ENCODE measurements around the gene AGAP1. TPM values are rescaled to one million over a fixed set of nuclear protein-coding genes. Genes with fewer than 3 reads are reported as not detected.
A peak's percentile ranks its signal among the peaks of the same experiment; 100 is the strongest.
"Not testable (repeated sequence)": the region's sequence is repeated elsewhere in the genome, so short reads cannot be mapped to it uniquely, and the experiment has no call there.

Gene AGAP1
- polyA plus RNA-seq, 4 donors = 20.2 to 21.2 (median 20.3) TPM

DNA sequence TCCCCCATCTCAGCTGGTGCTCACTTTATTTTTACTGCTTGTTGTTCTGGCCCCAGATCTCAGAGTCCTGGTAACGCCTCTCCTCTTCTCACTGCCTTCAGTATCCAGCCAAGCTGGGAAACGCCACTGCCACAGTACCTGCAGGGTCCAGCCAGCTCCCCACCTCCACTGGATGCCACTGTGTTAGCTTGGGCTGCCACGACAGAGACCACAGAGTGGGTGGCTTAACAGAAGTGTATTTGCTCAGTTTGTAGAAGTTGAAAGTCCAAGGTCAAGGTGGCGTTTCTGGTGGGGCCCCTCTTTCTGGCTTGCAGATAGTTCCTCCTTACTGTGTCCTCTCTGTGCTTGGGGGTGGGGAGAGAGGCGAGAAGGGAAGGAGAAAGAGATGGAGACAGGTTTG is 107.1 kb downstream of the AGAP1 start:
- DNase-seq (ENCODE audit: low read depth in 4 of 4, low spot score in 3 of 4) = no peak

DNA sequence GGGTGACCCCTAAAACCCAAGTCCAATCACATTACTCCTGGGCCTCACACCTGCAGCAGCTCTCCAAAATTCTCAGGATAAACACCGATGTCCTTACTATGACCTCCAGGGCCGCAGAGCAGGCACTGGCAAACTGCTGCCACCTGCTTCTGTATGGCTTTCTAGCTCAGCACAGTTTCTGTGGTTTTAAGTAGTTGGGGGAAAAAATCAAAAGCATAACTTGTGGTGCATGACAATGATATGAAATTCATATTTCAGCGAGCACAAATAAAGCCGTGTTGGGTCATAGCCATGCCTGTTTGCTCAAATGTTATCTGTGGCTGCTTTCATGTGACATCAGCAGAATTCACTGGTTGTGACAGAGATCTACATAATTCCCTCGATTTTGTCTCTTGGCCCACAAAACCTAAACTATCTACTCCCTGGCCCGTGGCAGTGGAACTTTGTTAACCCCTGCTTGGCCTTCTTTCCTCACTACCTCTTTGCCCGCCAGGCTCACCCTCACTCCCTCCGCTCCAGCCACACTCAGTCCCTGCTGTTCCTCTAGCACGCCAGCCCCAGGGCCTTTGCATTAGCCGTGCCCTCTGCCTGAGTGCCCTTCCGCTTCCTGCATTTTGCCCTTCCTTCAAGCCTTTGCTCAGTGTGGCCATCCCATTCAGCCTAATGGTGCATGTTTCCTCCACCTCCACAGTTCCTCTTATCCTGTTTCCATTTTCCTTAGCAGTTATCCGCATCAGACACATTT is 108.3 kb downstream of the AGAP1 start:
- DNase-seq (ENCODE audit: low read depth in 4 of 4, low spot score in 3 of 4) = no peak

GRCh38 chr2:235602971-235603370 is 109.1 kb downstream of the AGAP1 start:
- DNase-seq (ENCODE audit: low read depth in 4 of 4, low spot score in 3 of 4) = not testable (repeated sequence)

- no peak for DNase-seq (ENCODE audit: low read depth in 4 of 4, low spot score in 3 of 4)
These were observed 109.8 kb downstream of the AGAP1 start for GRCh38 chr2:235603659-235604058.

DNA sequence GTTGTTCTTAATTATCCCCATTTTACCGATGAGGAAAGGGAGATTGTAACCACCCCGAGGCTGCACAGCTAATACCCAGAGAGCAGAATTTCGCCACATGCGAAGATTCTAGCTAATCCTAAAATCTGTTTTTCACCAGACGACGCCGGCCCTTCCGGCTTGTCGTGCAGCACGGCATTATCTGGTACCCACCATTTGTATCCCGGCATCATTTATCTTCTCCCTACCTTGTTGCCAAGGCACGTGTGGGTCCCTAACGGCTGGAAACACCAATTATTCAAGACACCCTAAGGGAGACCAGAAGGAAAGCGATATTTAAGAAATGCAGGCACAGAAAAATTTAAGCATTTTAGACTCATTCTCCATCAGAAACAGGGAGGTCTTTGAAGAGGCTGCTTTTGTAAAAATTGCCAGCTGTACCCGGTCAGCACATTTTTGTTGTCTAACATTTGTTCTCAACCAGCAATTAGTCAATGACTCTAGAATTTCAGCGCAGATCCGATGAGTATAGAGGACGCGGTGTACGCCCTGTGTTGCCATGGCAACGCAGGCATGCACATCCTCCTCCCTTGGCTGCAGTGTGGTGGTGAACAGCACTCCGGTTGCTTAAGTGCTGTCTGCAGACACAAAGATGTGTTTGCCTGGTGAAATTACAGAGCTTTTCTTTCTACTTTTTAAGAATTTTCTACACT is 111.6 kb downstream of the AGAP1 start:
- peak in 3 of 4 donors; percentile 59 to 71 (median 59) for DNase-seq (ENCODE audit: low read depth in 4 of 4, low spot score in 3 of 4)

DNA sequence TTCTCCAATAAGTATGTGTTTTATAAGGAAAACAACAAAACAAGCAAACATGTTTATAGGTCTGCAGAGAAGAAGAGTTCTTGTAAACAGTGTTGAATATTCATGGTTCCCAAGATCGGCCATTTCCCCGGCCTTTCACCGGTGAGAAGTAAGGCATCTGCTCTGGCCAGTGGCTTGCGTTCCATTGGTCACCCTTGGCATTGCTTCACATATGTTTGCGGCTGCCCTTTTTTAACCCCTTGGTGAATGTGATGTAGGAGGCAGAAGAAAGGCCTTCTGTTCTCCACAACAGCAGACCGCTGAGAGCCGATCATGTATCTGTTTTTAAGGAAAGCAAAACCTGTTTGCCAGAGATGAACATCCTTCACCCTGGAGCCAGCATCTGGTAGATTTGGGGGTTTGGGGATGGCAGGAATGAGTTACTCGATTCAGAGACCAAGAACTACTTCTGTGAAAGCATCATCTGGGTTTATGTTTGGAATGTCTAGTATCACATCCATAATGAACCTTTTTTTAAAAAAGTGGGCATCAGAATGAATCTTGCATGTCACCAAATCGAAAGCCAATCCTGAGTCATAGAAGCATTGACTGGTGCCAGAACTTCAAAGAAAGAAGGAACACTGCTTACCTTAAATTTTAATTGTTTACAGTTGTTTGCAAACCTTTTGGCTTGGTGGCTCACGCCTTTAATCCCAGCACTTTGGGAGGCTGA is 112.3 kb downstream of the AGAP1 start:
- DNase-seq (ENCODE audit: low read depth in 4 of 4, low spot score in 3 of 4) = no peak

DNA sequence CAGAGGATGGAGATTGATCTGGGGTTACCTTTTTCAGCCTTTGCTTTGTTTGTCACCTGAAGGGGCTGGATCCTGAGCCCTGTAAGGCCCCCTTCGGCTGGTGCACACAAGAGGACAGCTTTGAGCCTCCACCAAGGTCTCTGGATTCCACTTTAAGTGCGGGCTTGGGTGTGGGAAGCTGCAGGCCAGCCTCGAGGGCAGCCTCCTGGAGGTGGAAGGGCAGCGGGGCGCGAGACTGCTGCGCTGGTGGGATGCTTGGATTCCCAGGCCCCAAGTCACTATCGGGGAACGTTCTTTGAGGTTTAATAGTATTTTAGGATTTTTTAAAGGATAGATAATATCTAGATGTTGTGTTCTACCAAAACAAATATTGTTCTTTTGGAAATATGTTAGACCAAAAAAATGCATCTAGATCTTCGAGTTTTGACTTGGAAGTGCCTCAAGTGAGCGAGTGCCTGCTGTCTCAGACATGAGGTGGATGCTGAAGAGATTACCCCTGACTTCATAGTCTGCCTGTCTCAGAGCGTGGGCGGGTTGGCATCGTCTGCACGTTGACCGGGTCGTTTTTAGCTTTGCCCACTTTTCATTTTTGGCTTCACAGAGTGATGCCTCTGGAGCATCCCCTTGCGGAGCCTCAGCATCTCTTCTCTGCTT is 113.8 kb downstream of the AGAP1 start:
- no peak for DNase-seq (ENCODE audit: low read depth in 4 of 4, low spot score in 3 of 4)

- DNase-seq (ENCODE audit: low read depth in 4 of 4, low spot score in 3 of 4) = no peak
These were observed 114.5 kb downstream of the AGAP1 start for GRCh38 chr2:235608200-235608887.

GRCh38 chr2:235609321-235609720 is 115.5 kb downstream of the AGAP1 start:
- no peak for DNase-seq (ENCODE audit: low read depth in 4 of 4, low spot score in 3 of 4)

DNA sequence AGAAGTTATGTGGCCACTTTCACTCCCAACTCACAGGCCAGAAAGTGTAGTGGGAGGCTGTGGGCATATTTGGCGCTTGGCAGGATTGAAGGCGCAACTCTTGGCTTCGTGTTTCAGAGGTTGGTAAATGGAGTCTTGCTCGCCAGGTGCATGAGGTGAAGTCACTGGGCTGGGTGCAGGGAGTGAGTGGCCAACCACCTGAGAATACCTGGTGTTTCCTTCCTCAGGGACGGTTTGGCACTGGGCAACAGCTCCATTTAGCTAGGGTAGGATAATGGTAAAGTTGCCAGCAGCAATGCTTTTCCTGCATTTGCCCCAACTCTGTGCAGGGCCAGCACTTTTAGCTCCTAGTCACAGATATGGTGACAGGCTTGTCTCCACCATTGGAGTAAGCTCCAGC is 115.9 kb downstream of the AGAP1 start:
- no peak for DNase-seq (ENCODE audit: low read depth in 4 of 4, low spot score in 3 of 4)

DNA sequence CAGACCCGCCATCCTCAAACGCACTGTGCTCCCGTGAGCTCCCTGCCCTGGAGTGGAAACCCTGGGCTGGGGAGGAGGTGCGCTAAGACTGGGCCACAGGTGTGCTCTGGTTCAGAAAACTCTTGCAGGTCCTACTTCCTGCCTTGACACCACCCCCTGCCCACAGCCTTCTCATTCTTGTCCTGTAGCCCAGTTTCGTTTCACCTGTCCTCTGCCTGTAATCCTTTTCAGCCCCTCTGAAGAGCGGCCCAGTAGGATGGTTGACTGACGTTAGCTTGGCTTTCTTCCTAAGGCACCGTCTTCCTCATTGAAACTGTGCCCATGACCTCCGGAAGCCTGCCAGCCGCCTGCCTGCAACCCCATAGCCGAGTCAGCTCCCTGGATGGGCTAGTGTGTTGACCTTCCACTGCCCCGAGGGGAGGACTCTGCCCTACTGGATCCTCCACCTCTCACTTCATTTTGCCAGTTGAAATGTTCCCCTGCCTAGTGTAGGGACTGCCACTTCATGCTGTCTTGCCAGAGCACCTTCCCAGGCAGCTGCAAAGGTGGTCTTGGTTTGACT is 116.9 kb downstream of the AGAP1 start:
- DNase-seq (ENCODE audit: low read depth in 4 of 4, low spot score in 3 of 4) = no peak

DNA sequence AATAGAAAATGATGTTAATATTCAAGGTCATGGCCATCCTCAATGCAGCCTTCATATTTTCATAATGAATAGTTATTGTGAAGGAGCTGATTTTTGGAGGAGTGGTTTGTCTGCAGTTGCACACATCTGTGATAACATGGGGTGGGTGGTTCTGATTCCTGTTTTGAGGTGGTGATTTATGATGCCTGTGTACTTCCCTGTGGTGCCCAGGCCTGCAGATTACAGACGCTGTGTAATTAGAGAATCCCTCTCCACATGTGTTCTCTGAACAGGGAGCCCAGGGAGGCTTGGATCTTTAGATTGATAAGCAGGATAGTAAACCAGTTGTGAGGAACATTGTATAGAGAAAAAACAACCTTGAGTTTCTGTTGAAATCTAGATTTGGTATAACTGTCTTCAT is 117.5 kb downstream of the AGAP1 start:
- DNase-seq (ENCODE audit: low read depth in 4 of 4, low spot score in 3 of 4) = no peak

- DNase-seq (ENCODE audit: low read depth in 4 of 4, low spot score in 3 of 4) = no peak
These were observed 117.9 kb downstream of the AGAP1 start for GRCh38 chr2:235611756-235612155.

- DNase-seq (ENCODE audit: low read depth in 4 of 4, low spot score in 3 of 4) = no peak
These were observed 118.5 kb downstream of the AGAP1 start for GRCh38 chr2:235612181-235612950.

DNA sequence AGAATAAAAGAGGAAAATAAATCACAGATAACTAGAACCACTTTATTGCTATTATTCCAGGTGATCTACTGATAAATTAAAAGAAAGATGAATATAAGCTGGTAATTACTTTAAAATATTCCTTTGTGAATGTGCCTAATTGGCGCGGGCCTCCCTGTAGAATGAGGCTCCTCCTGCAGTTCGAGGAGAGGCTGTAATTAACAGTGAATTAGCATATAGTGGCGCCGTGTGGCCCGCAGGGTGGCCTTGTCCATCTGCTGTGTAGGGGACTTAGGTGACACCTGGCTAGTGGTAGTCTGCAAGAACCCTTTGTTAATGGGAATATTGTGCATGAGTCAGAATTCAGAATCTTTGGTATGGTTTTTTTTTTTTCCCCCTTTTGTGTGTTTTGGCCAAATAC is 119.8 kb downstream of the AGAP1 start:
- DNase-seq (ENCODE audit: low read depth in 4 of 4, low spot score in 3 of 4) = no peak

- DNase-seq (ENCODE audit: low read depth in 4 of 4, low spot score in 3 of 4) = no peak
These were observed 120.5 kb downstream of the AGAP1 start for GRCh38 chr2:235614176-235614860.

DNA sequence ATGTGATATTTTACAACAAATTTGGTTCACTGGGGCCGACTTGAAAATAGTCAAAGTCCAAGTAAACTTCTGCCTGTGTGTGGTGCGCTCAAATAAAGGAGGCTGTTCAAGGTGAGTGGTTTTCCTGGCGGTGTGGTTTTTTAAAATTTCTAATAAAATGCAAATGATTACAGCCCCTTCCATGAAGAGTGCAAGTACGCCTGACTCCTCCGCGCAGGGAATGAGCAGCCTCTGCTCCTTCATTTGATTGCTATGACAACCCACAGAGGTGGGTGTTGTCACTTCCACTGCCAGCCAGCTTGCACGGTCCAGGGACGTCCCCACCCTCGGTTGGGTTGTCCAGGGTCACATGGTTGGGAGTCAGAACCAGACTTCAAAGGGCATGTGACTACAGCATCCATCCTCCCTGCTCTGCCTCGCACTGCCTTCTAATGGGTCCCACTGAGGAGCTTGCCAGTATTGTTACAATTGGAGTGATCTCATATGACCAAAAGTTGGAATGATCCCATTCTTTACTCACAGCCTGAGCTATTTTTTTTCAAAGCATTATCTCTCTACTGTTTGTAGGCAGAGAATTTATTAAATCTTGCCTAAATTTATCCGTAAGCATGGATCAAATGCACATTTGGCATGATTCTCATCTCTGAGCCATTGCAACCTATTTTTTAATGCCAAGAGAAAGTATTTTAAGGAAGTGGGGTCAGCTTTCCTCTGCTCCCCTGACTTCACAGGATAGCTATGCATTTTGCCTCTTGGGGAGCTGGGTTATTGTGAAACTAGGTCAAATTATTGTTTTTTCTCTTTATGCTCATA is 121.3 kb downstream of the AGAP1 start:
- no peak for DNase-seq (ENCODE audit: low read depth in 4 of 4, low spot score in 3 of 4)

DNA sequence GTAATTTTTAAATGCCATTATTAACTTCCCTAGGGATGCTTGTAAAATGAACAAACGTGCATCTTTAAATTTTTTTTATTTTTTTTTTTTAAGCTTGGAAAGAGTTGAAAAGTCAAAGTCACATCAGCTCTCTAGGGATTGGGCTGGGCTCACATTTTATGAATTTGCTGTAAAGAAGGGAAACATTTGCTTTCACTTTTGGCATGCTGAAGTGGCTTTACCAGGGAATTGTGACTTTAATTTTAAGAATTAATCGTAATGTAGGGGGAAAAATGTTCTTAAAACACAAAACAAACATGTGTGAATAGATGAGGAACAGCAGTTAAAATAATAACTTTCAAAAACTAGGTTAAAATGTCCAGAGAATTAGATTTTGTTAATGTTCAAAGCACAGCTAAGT is 123.0 kb downstream of the AGAP1 start:
- DNase-seq (ENCODE audit: low read depth in 4 of 4, low spot score in 3 of 4) = no peak
